B cell (primary cell): Measurements from ENCODE around the gene GKN1. TPM values are rescaled to one million over a fixed set of nuclear protein-coding genes. Genes with fewer than 3 reads are reported as not detected.

Experiments used
- ATAC-seq: fragments of 200-7000 bp; cut with Tn5 transposase; one replicate; pipeline ENCODE4 v1.10.0; 2021; ENCODE audit warnings: low read depth, mild to moderate bottlenecking, moderate number of reproducible peaks, moderate library complexity
- CTCF ChIA-PET: fragments of 350-600 bp; sonication (Branson Sonifier 250); formaldehyde crosslinking; loops from one replicate; lab custom pipeline; 2021; ENCODE audit warnings: antibody characterized with exemption, inconsistent platforms; lab: Charles Lee
- POLR2A ChIA-PET: fragments of 350-600 bp; sonication (Branson Sonifier 250); formaldehyde crosslinking; loops from one replicate; lab custom pipeline; 2021; ENCODE audit warnings: antibody characterized with exemption; lab: Charles Lee
- DNase-seq: peaks from one replicate; pipeline ENCODE4 v3.0.0; 2013
- H2AFZ ChIP-seq: 2 replicates; pipeline ENCODE4 v1.6.1; 2012; ENCODE audit warnings: mild to moderate bottlenecking, low read depth, low read length; ENCODE audit not compliant: insufficient read depth, poor library complexity, severe bottlenecking
- H3K27ac ChIP-seq, 2 donors: 1 replicate in 1 of 2; 2 replicates in 1 of 2; pipeline ENCODE4 v1.5.1; 2012 to 2013; ENCODE audit warnings: low read length in 2 of 2, mild to moderate bottlenecking in 2 of 2, moderate library complexity in 1 of 2
- H3K27me3 ChIP-seq, 4 experiments: fragments of 200-600 bp in 1 of 4; sonication (generic) in 1 of 4; replicated peaks in 1 of 4; 1 replicate in 2 of 4; 2 replicates in 2 of 4; pipeline versions ENCODE4 v1.6.1 to v1.7.0; 2013 to 2016; ENCODE audit warnings: low read length in 3 of 4, mild to moderate bottlenecking in 2 of 4, mixed read lengths in 1 of 4, moderate library complexity in 1 of 4; ENCODE audit not compliant: insufficient read depth in 4 of 4, control insufficient read depth in 3 of 4; ENCODE audit errors: control extremely low read depth in 1 of 4
- H3K36me3 ChIP-seq, 2 experiments: replicated peaks in 1 of 2; 1 replicate in 1 of 2; 2 replicates in 1 of 2; pipeline versions ENCODE4 v1.6.1 to v1.7.1; 2013; ENCODE audit warnings: low read length in 1 of 2; ENCODE audit not compliant: insufficient read depth in 2 of 2, control insufficient read depth in 1 of 2; ENCODE audit errors: control extremely low read depth in 1 of 2, extremely low read depth in 1 of 2
- H3K4me1 ChIP-seq, 2 donors: fragments of 200-600 bp in 1 of 2; sonication (generic) in 1 of 2; 1 replicate in 1 of 2; 2 replicates in 1 of 2; pipeline versions ENCODE4 v1.5.1 to v1.6.1; 2013 to 2017; ENCODE audit warnings: low read length in 2 of 2; ENCODE audit not compliant: control insufficient read depth in 2 of 2, insufficient read depth in 2 of 2
- H3K4me2 ChIP-seq: replicated peaks from 2 replicates; pipeline ENCODE3; 2012; ENCODE audit warnings: mild to moderate bottlenecking, low read depth, low read length; ENCODE audit not compliant: poor library complexity, severe bottlenecking
- H3K4me3 ChIP-seq, 5 experiments: fragments of 200-600 bp in 1 of 5; sonication (generic) in 1 of 5; 1 replicate in 3 of 5; 2 replicates in 2 of 5; pipeline versions ENCODE4 v1.5.1 to v1.7.0; 2011 to 2016; ENCODE audit warnings: low read length in 4 of 5, mild to moderate bottlenecking in 4 of 5, low read depth in 2 of 5, control low read depth in 1 of 5, moderate library complexity in 1 of 5; ENCODE audit not compliant: insufficient read depth in 1 of 5; ENCODE audit errors: control extremely low read depth in 1 of 5, extremely low read depth in 1 of 5
- H3K79me2 ChIP-seq: fragments of 200-600 bp; sonication (generic); one replicate; pipeline ENCODE4 v1.6.0; 2016; ENCODE audit warnings: low read length; ENCODE audit not compliant: control insufficient read depth, insufficient read depth
- H3K9ac ChIP-seq: fragments of 200-600 bp; sonication (generic); 2 replicates; pipeline ENCODE4 v1.6.1; 2017; ENCODE audit warnings: mild to moderate bottlenecking, low read length, moderate library complexity
- H3K9me3 ChIP-seq, 3 donors: one replicate each; pipeline versions ENCODE4 v1.6.1 to v1.7.1; 2013; ENCODE audit warnings: low read length in 2 of 3; ENCODE audit not compliant: control insufficient read depth in 2 of 3, insufficient read depth in 1 of 3; ENCODE audit errors: control extremely low read depth in 1 of 3
- H4K20me1 ChIP-seq: 2 replicates; pipeline ENCODE4 v1.6.0; 2012; ENCODE audit warnings: mild to moderate bottlenecking, low read length; ENCODE audit not compliant: insufficient read depth, control insufficient read depth, poor library complexity, severe bottlenecking
- H3K27ac Mint-ChIP-seq: one replicate; pipeline ENCODE4 v1.8.0; 2021; ENCODE audit warnings: mixed read lengths
- H3K27me3 Mint-ChIP-seq: one replicate; pipeline ENCODE4 v1.8.0; 2021; ENCODE audit warnings: mixed read lengths
- H3K4me1 Mint-ChIP-seq: one replicate; pipeline ENCODE4 v1.8.0; 2021; ENCODE audit warnings: mixed read lengths
- H3K4me3 Mint-ChIP-seq: one replicate; pipeline ENCODE4 v1.8.0; 2021; ENCODE audit warnings: mixed read lengths
- H3K9me3 Mint-ChIP-seq: one replicate; pipeline ENCODE4 v1.8.0; 2022; ENCODE audit warnings: mixed read lengths; ENCODE audit not compliant: insufficient read depth
- CTCF ChIP-seq: fragments of 200-600 bp; IDR thresholded peaks from one replicate; pipeline ENCODE4 v1.8.0; 2022; ENCODE audit warnings: antibody characterized with exemption, mild to moderate bottlenecking
- EZH2 ChIP-seq: IDR thresholded peaks from 2 replicates; pipeline ENCODE4 v1.6.1; 2012; ENCODE audit warnings: borderline replicate concordance, low read depth, mild to moderate bottlenecking, moderate library complexity, low read length; ENCODE audit not compliant: insufficient read depth, poor library complexity, severe bottlenecking
- WGBS: methylation state at CpG from one replicate; pipeline ENCODE4 v1.1.5; 2013; ENCODE audit warnings: missing lambda C conversion rate; ENCODE audit not compliant: insufficient coverage; 5-methylcytosine and 5-hydroxymethylcytosine counted together
- intact Hi-C: fragments of 100-400 bp; cut with micrococcal nuclease; formaldehyde crosslinking; loops from one replicate; pipeline ENCODE4 v1.10.0; 2022
- polyA minus RNA-seq: library from RNA; depleted of rRNA, polyadenylated mRNA; stranded (reverse); fragments of >200 nt; gene quantifications from 2 replicates; pipeline ENCODE4 v1.2.3, GENCODE V29; 2012
- polyA plus RNA-seq: library from polyadenylated mRNA; depleted of rRNA; stranded (reverse); fragments of >200 nt; gene quantifications from 2 replicates; pipeline ENCODE4 v1.2.3, GENCODE V29; 2012
- total RNA-seq, 2 donors: library from RNA; stranded (reverse); fragments of 120-200 nt in 1 of 2; gene quantifications; 1 replicate in 1 of 2; 2 replicates in 1 of 2; pipeline versions ENCODE4 v1.2.3 to v1.2.4, GENCODE V29; 2013 to 2022

Gene GKN1
- total RNA-seq, result not detected in 2 replicates
- total RNA-seq (2013), result not detected
- not detected in 2 replicates for polyA plus RNA-seq
- polyA minus RNA-seq, result not detected in 2 replicates

GRCh38 chr2:68974251-68974650 lies at the start of gene GKN1:
GKN1 (plus strand) TSS chr2:68974636; CDS start chr2:68974678, 42 bp downstream.
- Histone ChIP-seq H3K9ac (no peak within 1 kb of the TSS), H3K4me1 (no peaks in the 10 kb centered on the region), H4K20me1 (no peaks in the 10 kb centered on the region), H3K36me3 (no peaks in the 10 kb centered on the region), H3K4me3 (no peak within 1 kb of the TSS), H3K27ac (no peak within 1 kb of the TSS), H3K4me2 (no peak within 1 kb of the TSS), H3K27me3 (peaks cover 0 to 14% (median 5%) of the 10 kb centered on the region in 4 experiments), H3K79me2 (no peaks in the 10 kb centered on the region), H3K9me3 (peaks cover 0 to 1% (median 0%) of the 10 kb centered on the region in 3 donors), H2AFZ (no peak within 1 kb of the TSS)
- no peak for TF ChIP-seq EZH2
- no peak for TF ChIP-seq CTCF
- Mint-ChIP-seq H3K27ac (no peak within 1 kb of the TSS), H3K4me3 (no peak within 1 kb of the TSS), H3K4me1 (no peaks in the 10 kb centered on the region), H3K9me3 (no peaks in the 10 kb centered on the region), H3K27me3 (peaks cover 25% of the 10 kb centered on the region)
- DNase-seq (no peak), ATAC-seq (no peak)
- intact Hi-C loops, result no loop called here
- ChIA-PET POLR2A (no interaction called here), CTCF (no interaction called here)
- WGBS, result 100% methylated on average over 2 of the region's 3 CpGs

GRCh38 chr2:68925295-68925896 lies 49.0 kb upstream of the GKN1 start:
- no peaks in the 10 kb centered on the region for H3K9me3 ChIP-seq
- no peak overlapping the region for H3K4me2 ChIP-seq
- peak; percentile 76 for DNase-seq
- no peaks in the 10 kb centered on the region for H3K36me3 ChIP-seq
- H3K27ac ChIP-seq, result no peak overlapping the region
- no peaks in the 10 kb centered on the region for H4K20me1 ChIP-seq
- ChIA-PET POLR2A (no interaction called here), CTCF (interaction anchor here (0.5 to 9.4 kb wide), 58 partner anchors 8 to 803 kb away, joined by 3 to 173 read pairs (median 5); partner anchors contain the start of genes APLF, ARHGAP25 and FBXO48)
- Mint-ChIP-seq H3K4me3 (no peak overlapping the region), H3K9me3 (no peaks in the 10 kb centered on the region), H3K4me1 (no peaks in the 10 kb centered on the region), H3K27me3 (peaks cover 4% of the 10 kb centered on the region), H3K27ac (no peak overlapping the region)
- no peak overlapping the region for H3K4me3 ChIP-seq
- 65% methylated on average over 6 of the region's 9 CpGs for WGBS
- ATAC-seq, result peak; percentile 56
- intact Hi-C loops, result loop anchor here (1.0 to 2.0 kb wide), 5 partner anchors 173 to 462 kb away; no protein-coding TSS in a partner anchor
- no peaks in the 10 kb centered on the region for H3K27me3 ChIP-seq
- no peak for TF ChIP-seq EZH2
- peak; percentile 95 for TF ChIP-seq CTCF
- H3K9ac ChIP-seq, result no peak overlapping the region
- H2AFZ ChIP-seq, result no peak overlapping the region
- H3K79me2 ChIP-seq, result no peaks in the 10 kb centered on the region
- H3K4me1 ChIP-seq, result no peaks in the 10 kb centered on the region
